Gastrocnemius medialis (tissue), 4 donors: ENCODE results near the gene FRMPD4.

ENCODE experiments used
- CTCF ChIP-seq, 5 experiments: fragments of 450-650 bp in 3 of 5; fragments of 200-600 bp in 2 of 5; sonication (generic) in 2 of 5; IDR thresholded peaks in 4 of 5; conservative IDR thresholded peaks in 1 of 5; 1 replicate in 4 of 5; 2 replicates in 1 of 5; pipeline ENCODE4 v1.5.1; 2016 to 2019; ENCODE audit warnings: antibody characterized with exemption in 5 of 5, mild to moderate bottlenecking in 3 of 5, moderate library complexity in 3 of 5
- POLR2A ChIP-seq, 2 donors: fragments of 450-650 bp; IDR thresholded peaks; one replicate each; pipeline ENCODE4 v1.6.1; 2017; ENCODE audit warnings: antibody characterized with exemption in 2 of 2, mild to moderate bottlenecking in 2 of 2, moderate library complexity in 2 of 2

GRCh38 chrX:12721042-12721441, 582.8 kb downstream of the FRMPD4 start:
- no peak for TF ChIP-seq CTCF (IDR thresholded peaks at IDR 0.05 in 4 of 5, conservative IDR thresholded peaks at IDR 0.05 in 1 of 5)
- no peak for TF ChIP-seq POLR2A (IDR thresholded peaks at IDR 0.05)
